GM18861 (cell line): Measurements from ENCODE around the gene ATG4C.
A peak's percentile ranks its signal among the peaks of the same experiment; 100 is the strongest.

Experiments
- ATAC-seq: cut with Tn5 transposase; IDR thresholded peaks from one replicate; pipeline ENCODE4 v1.9.1; 2021; ENCODE audit not compliant: unreplicated experiment

Gene ATG4C

DNA sequence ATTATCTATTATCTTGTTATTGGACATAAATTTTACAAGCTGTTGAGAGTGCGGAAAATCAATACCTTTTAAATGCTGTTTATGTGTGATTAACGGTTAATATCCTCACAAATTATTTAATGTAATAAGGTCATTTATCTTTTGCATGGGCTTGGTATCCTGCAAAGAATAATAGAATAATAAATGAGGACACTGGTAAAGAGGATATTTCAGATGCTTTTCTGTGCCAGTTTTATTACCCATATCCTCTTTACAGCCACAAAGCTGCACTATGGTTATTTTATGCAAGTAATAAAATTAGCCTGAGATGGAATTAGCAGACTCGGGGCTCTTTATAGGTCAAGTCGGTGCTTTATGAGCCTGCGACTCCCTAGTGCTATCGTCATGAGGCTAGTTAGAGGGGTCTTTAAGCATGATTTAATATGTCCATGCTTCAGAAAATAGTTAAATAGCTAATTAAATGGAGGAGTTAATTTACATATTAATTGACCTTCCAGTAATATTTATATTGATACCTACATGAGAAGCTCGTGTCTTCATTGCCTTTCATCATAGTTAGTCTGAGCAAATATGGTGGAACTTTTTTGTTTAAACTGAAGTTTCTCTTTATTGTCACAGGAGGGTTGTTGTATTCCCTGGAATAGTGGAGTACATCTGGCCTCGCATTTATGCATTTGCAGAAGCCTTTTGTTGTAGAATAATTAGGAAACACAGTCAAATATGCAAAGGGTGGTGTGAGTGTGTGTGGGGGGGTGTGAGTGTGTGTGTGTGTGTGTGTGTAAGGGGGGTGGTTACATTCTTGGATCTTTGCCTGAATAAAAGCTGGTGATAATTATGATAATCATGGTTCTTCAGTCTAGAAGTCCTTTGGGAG lies 120.3 kb downstream of the ATG4C start:
- ATAC-seq, result no peak

GRCh38 chr1:62904856-62905225 lies 120.9 kb downstream of the ATG4C start:
- ATAC-seq, result no peak

- ATAC-seq, result no peak
Observed at GRCh38 chr1:62905309-62905708, 121.4 kb downstream of the ATG4C start.

- no peak for ATAC-seq
Observed at GRCh38 chr1:62905872-62906271, 121.9 kb downstream of the ATG4C start.

GRCh38 chr1:62906428-62906886 lies 122.5 kb downstream of the ATG4C start:
- ATAC-seq, result no peak

DNA sequence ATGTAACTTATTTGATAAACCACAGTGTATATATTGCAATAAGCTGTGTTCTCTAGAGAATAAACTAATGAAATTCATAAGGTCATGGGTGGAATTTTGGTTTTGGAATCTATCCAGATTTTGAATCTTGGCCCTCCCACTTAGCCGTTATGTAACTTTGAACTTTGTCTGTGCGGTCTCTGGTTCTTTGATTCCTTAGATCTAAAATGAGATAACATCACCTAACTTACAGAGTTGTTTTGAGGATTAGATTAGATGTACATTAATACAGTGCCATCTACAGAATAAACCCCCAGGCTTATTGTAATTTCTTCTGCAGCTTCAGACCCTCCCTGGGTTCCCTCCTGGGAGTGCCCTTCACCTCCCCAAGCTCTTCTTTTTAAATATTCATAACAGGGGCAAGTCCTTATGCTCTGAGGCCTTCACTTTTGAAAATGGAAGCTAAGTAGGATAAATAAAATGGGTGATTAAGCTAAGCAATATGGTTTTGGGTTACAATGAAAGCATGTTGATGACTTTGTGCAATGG lies 124.3 kb downstream of the ATG4C start:
- ATAC-seq, result no peak

DNA sequence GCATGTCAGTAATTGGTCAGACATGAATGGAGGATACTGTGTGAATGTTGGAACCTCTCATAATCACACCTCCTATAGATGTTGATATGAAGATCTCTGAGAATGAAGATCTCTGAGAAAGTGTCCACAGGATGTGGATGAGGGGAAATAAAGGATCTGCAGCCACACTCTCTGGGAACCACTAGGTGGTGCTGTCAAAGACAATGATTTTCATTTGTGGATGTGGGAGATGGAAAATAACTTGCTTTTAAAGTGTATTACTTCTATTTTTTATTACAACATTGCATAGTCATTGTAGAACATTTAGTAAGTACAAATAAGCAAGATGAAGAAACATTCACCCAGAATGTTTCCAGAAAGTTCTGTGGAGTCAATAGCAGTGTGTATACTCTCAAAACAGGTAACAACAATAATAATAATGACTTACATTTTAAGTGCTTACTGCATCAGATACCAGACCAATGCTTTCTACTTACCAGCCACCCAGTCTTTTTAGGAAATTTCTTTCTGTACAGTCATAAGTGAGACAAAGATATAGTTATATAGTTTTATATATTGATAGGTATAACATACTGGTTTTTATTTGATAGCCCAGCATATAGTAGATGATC lies 128.2 kb downstream of the ATG4C start:
- ATAC-seq, result peak; percentile 67
